IMR-90 (cell line): ENCODE measurements around the gene FGA. TPM values are rescaled to one million over a fixed set of nuclear protein-coding genes. Genes with fewer than 3 reads are reported as not detected.

Experiments
- ATAC-seq: fragments of 200-7000 bp; cut with Tn5 transposase; 2 replicates; pipeline ENCODE4 v1.9.1; 2020; ENCODE audit warnings: low read depth, mild to moderate bottlenecking, moderate library complexity
- BruUV-seq: library from RNA; stranded (reverse); fragments of 400-500 nt; replicated peaks from 2 replicates; lab custom pipeline; 2021; lab: Mats Ljungman, UMichigan
- CTCF ChIA-PET: fragments of 300-600 bp; formaldehyde crosslinking; extraction: SDS; loops from one replicate; lab custom pipeline; 2021; ENCODE audit warnings: antibody characterized with exemption; lab: Yijun Ruan, JAX
- POLR2A ChIA-PET: fragments of 300-600 bp; sonication (Branson Sonifier 250); formaldehyde crosslinking; loops from one replicate; lab custom pipeline; 2022; ENCODE audit warnings: antibody characterized with exemption; ENCODE audit not compliant: unreplicated experiment; lab: Charles Lee
- DNase-seq: peaks from one replicate; pipeline ENCODE4 v3.0.0; 2013
- H2AFZ ChIP-seq: replicated peaks from 2 replicates; pipeline ENCODE3; 2013; ENCODE audit warnings: low read length, mild to moderate bottlenecking; ENCODE audit not compliant: poor library complexity
- H2AK5ac ChIP-seq: 2 replicates; pipeline ENCODE4 v1.6.1; 2013; ENCODE audit warnings: low read depth, low read length, inconsistent platforms
- H2AK9ac ChIP-seq: replicated peaks from 2 replicates; pipeline ENCODE3; 2013; ENCODE audit warnings: mild to moderate bottlenecking, low read depth, low read length, moderate library complexity; ENCODE audit not compliant: poor library complexity
- H2BK120ac ChIP-seq: 2 replicates; pipeline ENCODE4 v1.6.1; 2013; ENCODE audit warnings: low read depth, low read length, inconsistent platforms
- H2BK15ac ChIP-seq: 3 replicates; pipeline ENCODE4 v1.6.1; 2013; ENCODE audit warnings: low read depth, low read length, inconsistent platforms
- H2BK20ac ChIP-seq: 2 replicates; pipeline ENCODE4 v1.6.1; 2013; ENCODE audit warnings: low read depth, mild to moderate bottlenecking, inconsistent platforms, low read length, moderate library complexity
- H2BK5ac ChIP-seq: 2 replicates; pipeline ENCODE4 v1.6.1; 2013; ENCODE audit warnings: mild to moderate bottlenecking, low read depth, low read length, inconsistent platforms; ENCODE audit not compliant: poor library complexity, severe bottlenecking
- H3K14ac ChIP-seq: replicated peaks from 2 replicates; pipeline ENCODE4 v1.6.1; 2013; ENCODE audit warnings: low read depth, low read length, inconsistent platforms
- H3K18ac ChIP-seq: 2 replicates; pipeline ENCODE4 v1.6.1; 2013; ENCODE audit warnings: low read depth, low read length, control low read depth
- H3K23ac ChIP-seq: 2 replicates; pipeline ENCODE4 v1.6.1; 2013; ENCODE audit warnings: low read depth, low read length, inconsistent platforms
- H3K27ac ChIP-seq: 2 replicates; pipeline ENCODE4 v1.5.1; 2013; ENCODE audit warnings: mild to moderate bottlenecking, control low read depth, low read length; ENCODE audit not compliant: insufficient read depth
- H3K27me3 ChIP-seq: 2 replicates; pipeline ENCODE4 v1.6.1; 2013; ENCODE audit warnings: low read length; ENCODE audit not compliant: control insufficient read depth, insufficient read depth
- H3K36me3 ChIP-seq: 2 replicates; pipeline ENCODE4 v1.6.1; 2013; ENCODE audit warnings: low read length, mixed read lengths; ENCODE audit not compliant: control insufficient read depth, insufficient read depth
- H3K4ac ChIP-seq: 2 replicates; pipeline ENCODE4 v1.6.1; 2013; ENCODE audit warnings: low read depth, low read length, inconsistent platforms
- H3K4me1 ChIP-seq: 2 replicates; pipeline ENCODE4 v1.6.1; 2013; ENCODE audit warnings: low read length, mixed read lengths; ENCODE audit not compliant: control insufficient read depth, insufficient read depth
- H3K4me2 ChIP-seq: 2 replicates; pipeline ENCODE4 v1.6.1; 2013; ENCODE audit warnings: low read depth, mild to moderate bottlenecking, control low read depth, low read length, moderate library complexity
- H3K4me3 ChIP-seq: 2 replicates; pipeline ENCODE4 v1.5.1; 2013; ENCODE audit warnings: low read depth, mild to moderate bottlenecking, control low read depth, low read length, moderate library complexity; ENCODE audit not compliant: insufficient read depth
- H3K56ac ChIP-seq: 2 replicates; pipeline ENCODE4 v1.6.1; 2013; ENCODE audit warnings: low read length, inconsistent platforms; ENCODE audit not compliant: insufficient read depth; ENCODE audit errors: extremely low read depth
- H3K79me1 ChIP-seq, 2 experiments: 2 replicates each; pipeline ENCODE4 v1.6.1; 2013; ENCODE audit warnings: low read length in 2 of 2, inconsistent platforms in 1 of 2, low read depth in 1 of 2
- H3K9ac ChIP-seq: 2 replicates; pipeline ENCODE4 v1.6.1; 2013; ENCODE audit warnings: low read depth, low read length, control low read depth
- H3K9me1 ChIP-seq: 2 replicates; pipeline ENCODE4 v1.6.1; 2013; ENCODE audit warnings: low read length, inconsistent platforms; ENCODE audit not compliant: insufficient read depth
- H3K9me3 ChIP-seq: 2 replicates; pipeline ENCODE4 v1.6.1; 2013; ENCODE audit warnings: low read length; ENCODE audit not compliant: control insufficient read depth, insufficient read depth
- H4K20me1 ChIP-seq: 2 replicates; pipeline ENCODE4 v1.6.1; 2013; ENCODE audit warnings: low read length, inconsistent platforms; ENCODE audit not compliant: insufficient read depth
- H4K5ac ChIP-seq: 2 replicates; pipeline ENCODE4 v1.6.1; 2013; ENCODE audit warnings: mild to moderate bottlenecking, low read depth, low read length, control low read depth
- H4K8ac ChIP-seq, 2 experiments: 2 replicates each; pipeline ENCODE4 v1.6.1; 2013; ENCODE audit warnings: low read depth in 2 of 2, low read length in 2 of 2, control low read depth in 1 of 2, inconsistent platforms in 1 of 2
- H4K91ac ChIP-seq: 2 replicates; pipeline ENCODE4 v1.6.1; 2013; ENCODE audit warnings: low read depth, low read length, inconsistent platforms; ENCODE audit not compliant: insufficient read depth
- FOS ChIP-seq: fragments of 150-350 bp; IDR thresholded peaks from 2 replicates; pipeline ENCODE4 v1.6.1; 2016; ENCODE audit warnings: low read depth, low read length
- MAZ ChIP-seq: IDR thresholded peaks from 2 replicates; pipeline ENCODE4 v1.6.1; 2012; ENCODE audit warnings: low read depth, mild to moderate bottlenecking, low read length, improper control_type of control experiment, moderate library complexity, borderline replicate concordance
- MXI1 ChIP-seq: IDR thresholded peaks from 2 replicates; pipeline ENCODE4 v1.6.1; 2012; ENCODE audit warnings: low read depth, mild to moderate bottlenecking, low read length, moderate library complexity, borderline replicate concordance
- RAD21 ChIP-seq: IDR thresholded peaks from 2 replicates; pipeline ENCODE4 v1.6.1; 2012; ENCODE audit warnings: low read length, improper control_type of control experiment
- RCOR1 ChIP-seq: IDR thresholded peaks from 2 replicates; pipeline ENCODE4 v1.6.1; 2012; ENCODE audit warnings: mild to moderate bottlenecking, low read length, improper control_type of control experiment; ENCODE audit not compliant: insufficient replicate concordance
- WGBS, 2 experiments: methylation state at CpG; one replicate each; pipeline versions ENCODE4 v1.1.5 to v1.1.7; 2013; ENCODE audit warnings: missing lambda C conversion rate in 2 of 2; ENCODE audit not compliant: insufficient read length in 1 of 2; ENCODE audit errors: extremely low coverage in 2 of 2; 5-methylcytosine and 5-hydroxymethylcytosine counted together
- dilution Hi-C: fragments of 300-500 bp; cut with HindIII; formaldehyde crosslinking; loops from one replicate; pipeline ENCODE4 v1.14.3; 2018; ENCODE audit warnings: low sequenced_read_pairs; ENCODE audit not compliant: unreplicated experiment
- in situ Hi-C: fragments of 300-500 bp; cut with MboI; formaldehyde crosslinking; loops from 3 replicates; pipeline ENCODE4 v1.14.3; 2019; ENCODE audit warnings: low sequenced_read_pairs, inconsistent platforms, mixed read lengths
- intact Hi-C: fragments of 100-400 bp; cut with micrococcal nuclease; formaldehyde crosslinking; loops from 2 replicates; pipeline ENCODE4 v1.10.0; 2022
- polyA plus RNA-seq, 3 experiments: library from polyadenylated mRNA; depleted of rRNA; stranded (reverse); fragments of >200 nt; gene quantifications; 2 replicates each; pipeline ENCODE4 v1.2.3, GENCODE V29; 2012; ENCODE audit warnings: low replicate concordance in 1 of 3
- total RNA-seq: library from RNA; depleted of rRNA; stranded (reverse); fragments of >200 nt; gene quantifications from 2 replicates; pipeline ENCODE4 v1.2.3, GENCODE V29; 2012

FGA gene
- total and polyA plus RNA-seq, 2 of the 4 experiments (the other 2 are of a cell fraction): not detected

DNA sequence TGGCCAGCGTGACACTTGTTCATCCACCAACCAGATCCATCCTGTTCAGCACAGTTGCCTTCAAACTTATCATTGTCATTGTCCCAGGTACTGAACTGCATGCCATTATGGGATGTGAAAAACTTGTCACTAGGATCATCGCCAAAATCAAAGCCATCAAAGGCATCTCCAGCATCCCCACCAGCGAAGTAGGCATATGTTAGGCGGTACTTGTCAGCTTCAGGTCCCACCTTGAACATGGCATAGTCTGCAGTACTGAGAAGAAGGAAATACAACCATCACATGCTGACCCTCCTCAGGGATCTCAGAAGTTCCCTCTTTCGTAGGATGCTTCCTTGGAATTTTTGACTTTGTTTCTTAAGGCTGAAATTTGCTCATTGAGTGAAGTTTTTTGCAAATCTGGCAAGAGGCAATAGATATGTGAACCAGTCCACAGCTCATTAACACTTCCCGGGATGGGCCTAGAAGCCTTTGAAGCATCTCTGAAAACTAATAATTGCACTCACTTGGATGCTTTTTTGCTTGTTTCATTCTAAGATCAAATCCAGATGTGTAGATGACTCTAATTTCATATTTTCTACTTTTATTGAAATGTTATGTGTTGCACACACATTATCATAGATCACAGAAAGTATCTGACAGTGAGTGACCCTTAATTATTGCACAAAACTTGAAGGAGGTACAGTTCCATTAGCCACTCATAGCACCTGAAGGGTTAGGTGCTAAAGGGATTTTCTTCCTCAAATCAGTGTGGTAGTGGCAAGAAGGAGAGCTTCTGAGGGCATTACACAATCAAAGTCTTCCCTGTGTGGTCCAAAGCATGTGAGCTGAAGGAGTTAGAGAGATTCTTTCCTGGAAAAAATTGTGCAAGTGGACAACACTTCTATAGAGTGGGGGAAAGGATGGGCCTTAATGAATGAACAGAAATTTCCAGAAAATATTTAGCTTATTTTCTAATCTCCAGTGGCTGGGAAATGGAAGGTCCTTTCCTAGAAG lies 16.5 kb upstream of the FGA start:
- H3K9me3 ChIP-seq: no peaks in the 10 kb centered on the region
- no peak overlapping the region for H3K4me3 ChIP-seq
- no peak overlapping the region for H3K4ac ChIP-seq
- H4K20me1 ChIP-seq: no peaks in the 10 kb centered on the region
- H3K27ac ChIP-seq: no peak overlapping the region
- no peak overlapping the region for H2AFZ ChIP-seq
- no peak overlapping the region for H4K91ac ChIP-seq
- no peaks in the 10 kb centered on the region for H3K4me1 ChIP-seq
- H3K23ac ChIP-seq: no peak overlapping the region
- no peak overlapping the region for H3K56ac ChIP-seq
- H2BK20ac ChIP-seq: no peak overlapping the region
- TF ChIP-seq RAD21 (no peak), FOS (no peak), MAZ (no peak), RCOR1 (no peak), MXI1 (no peak)
- H3K18ac ChIP-seq: no peak overlapping the region
- H4K5ac ChIP-seq: no peak overlapping the region
- no peak overlapping the region for H2BK5ac ChIP-seq
- no peak overlapping the region for H2BK120ac ChIP-seq
- WGBS, 2 experiments: 37% methylated on average over 2 of the region's 6 CpGs; no CpG with 5 or more reads in 1 of the 2 experiments
- in situ Hi-C loops (no loop called here), dilution Hi-C loops (no loop called here), intact Hi-C loops (no loop called here)
- DNase-seq: no peak
- H3K14ac ChIP-seq: no peak overlapping the region
- no peak overlapping the region for H2AK5ac ChIP-seq
- H2BK15ac ChIP-seq: no peak overlapping the region
- no peak overlapping the region for H4K8ac ChIP-seq
- no peaks in the 10 kb centered on the region for H3K36me3 ChIP-seq
- ChIA-PET CTCF (no interaction called here), POLR2A (no interaction called here)
- BruUV-seq: no TSS peak
- no peak for ATAC-seq
- H3K9ac ChIP-seq: no peak overlapping the region
- H3K9me1 ChIP-seq: no peaks in the 10 kb centered on the region
- H3K4me2 ChIP-seq: no peak overlapping the region
- H3K79me1 ChIP-seq: no peaks in the 10 kb centered on the region
- no peak overlapping the region for H2AK9ac ChIP-seq
- no peaks in the 10 kb centered on the region for H3K27me3 ChIP-seq
